ENCODE data around the gene PHF21A.

DNA sequence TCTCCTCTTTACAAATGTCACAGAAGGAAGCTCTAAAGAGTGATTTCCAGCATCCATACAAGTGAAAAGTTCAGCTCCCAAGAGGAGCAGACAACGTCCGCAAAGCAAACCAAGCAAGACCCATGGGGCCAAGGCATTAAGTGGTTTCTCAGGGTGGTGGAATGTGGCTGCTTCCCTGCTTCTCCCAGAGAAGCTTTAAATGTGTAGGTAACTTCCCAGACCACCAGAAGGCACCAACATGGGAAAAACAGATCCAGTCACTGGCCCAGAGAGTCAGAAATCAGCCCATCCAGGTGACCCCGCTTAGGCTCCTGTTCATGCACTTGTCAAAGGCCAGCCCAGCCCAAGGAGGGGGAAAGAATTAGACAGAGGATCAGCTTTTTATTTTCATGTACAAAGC is 13.3 kb upstream of the PHF21A start:
- TF ChIP-seq, protein P1, sequence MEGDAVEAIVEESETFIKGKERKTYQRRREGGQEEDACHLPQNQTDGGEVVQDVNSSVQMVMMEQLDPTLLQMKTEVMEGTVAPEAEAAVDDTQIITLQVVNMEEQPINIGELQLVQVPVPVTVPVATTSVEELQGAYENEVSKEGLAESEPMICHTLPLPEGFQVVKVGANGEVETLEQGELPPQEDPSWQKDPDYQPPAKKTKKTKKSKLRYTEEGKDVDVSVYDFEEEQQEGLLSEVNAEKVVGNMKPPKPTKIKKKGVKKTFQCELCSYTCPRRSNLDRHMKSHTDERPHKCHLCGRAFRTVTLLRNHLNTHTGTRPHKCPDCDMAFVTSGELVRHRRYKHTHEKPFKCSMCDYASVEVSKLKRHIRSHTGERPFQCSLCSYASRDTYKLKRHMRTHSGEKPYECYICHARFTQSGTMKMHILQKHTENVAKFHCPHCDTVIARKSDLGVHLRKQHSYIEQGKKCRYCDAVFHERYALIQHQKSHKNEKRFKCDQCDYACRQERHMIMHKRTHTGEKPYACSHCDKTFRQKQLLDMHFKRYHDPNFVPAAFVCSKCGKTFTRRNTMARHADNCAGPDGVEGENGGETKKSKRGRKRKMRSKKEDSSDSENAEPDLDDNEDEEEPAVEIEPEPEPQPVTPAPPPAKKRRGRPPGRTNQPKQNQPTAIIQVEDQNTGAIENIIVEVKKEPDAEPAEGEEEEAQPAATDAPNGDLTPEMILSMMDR (conservative IDR thresholded peaks at IDR 0.05; ENCODE audit: low read depth, low read length): no peak
- no peak for TF ChIP-seq EZH2 (IDR thresholded peaks at IDR 0.05; ENCODE audit: low read length, unreplicated experiment)
